Tibial nerve (tissue), 4 donors: ENCODE data around the gene SH3RF3.

Experiments
- CTCF ChIP-seq, 5 experiments: fragments of 200-600 bp in 3 of 5; fragments of 450-650 bp in 2 of 5; sonication (generic) in 3 of 5; IDR thresholded peaks; one replicate each; pipeline ENCODE4 v1.5.1; 2016 to 2019; ENCODE audit warnings: antibody characterized with exemption in 5 of 5, mild to moderate bottlenecking in 3 of 5, moderate library complexity in 2 of 5
- EP300 ChIP-seq, 2 donors: sonication (generic); formaldehyde crosslinking; IDR thresholded peaks; one replicate each; pipeline ENCODE4 v1.6.1; 2017; ENCODE audit warnings: antibody characterized with exemption in 2 of 2, mild to moderate bottlenecking in 1 of 2
- POLR2A ChIP-seq, 2 donors: fragments of 450-650 bp; IDR thresholded peaks; one replicate each; pipeline ENCODE4 v1.6.1; 2017; ENCODE audit warnings: antibody characterized with exemption in 2 of 2, mild to moderate bottlenecking in 2 of 2, moderate library complexity in 2 of 2

- no peak for TF ChIP-seq CTCF (IDR thresholded peaks at IDR 0.05)
- no peak for TF ChIP-seq EP300 (IDR thresholded peaks at IDR 0.05)
- TF ChIP-seq POLR2A (IDR thresholded peaks at IDR 0.05) = no peak
Measured at GRCh38 chr2:109139865-109140396, 10.9 kb downstream of the SH3RF3 start.
